GM12878 (cell line): ENCODE results near the gene IFT52.

Experiments used
- ASH2L ChIP-seq: fragments of 300-600, 200-600 bp; sonication (generic); IDR thresholded peaks from 2 replicates; pipeline ENCODE4 v1.6.1; 2017; ENCODE audit warnings: low read depth, mild to moderate bottlenecking, borderline replicate concordance
- CTCF ChIP-seq, 3 experiments: IDR thresholded peaks in 2 of 3; conservative IDR thresholded peaks in 1 of 3; 2 replicates each; pipeline ENCODE4 v1.5.1; 2011; ENCODE audit warnings: low read depth in 3 of 3, low read length in 3 of 3, mild to moderate bottlenecking in 3 of 3, control low read depth in 2 of 3, moderate library complexity in 2 of 3, inconsistent platforms in 1 of 3, mixed read lengths in 1 of 3; ENCODE audit not compliant: control insufficient read depth in 2 of 3, insufficient read depth in 1 of 3; ENCODE audit errors: extremely low read depth in 1 of 3
- POU2F2 ChIP-seq: IDR thresholded peaks from 3 replicates; pipeline ENCODE4 v1.6.1; 2011; ENCODE audit warnings: low read depth, mild to moderate bottlenecking, low read length, borderline replicate concordance

- no peak for TF ChIP-seq CTCF (IDR thresholded peaks at IDR 0.05 in 2 of 3, conservative IDR thresholded peaks at IDR 0.05 in 1 of 3; ENCODE audit: control insufficient read depth in 2 of 3, extremely low read depth in 1 of 3, insufficient read depth in 1 of 3, low read depth in 3 of 3, low read length in 3 of 3)
- TF ChIP-seq ASH2L: no peak
- no peak for TF ChIP-seq POU2F2
Measured at GRCh38 chr20:43690943-43691598, 100.3 kb downstream of the IFT52 start.
